IMR-90 (cell line): ENCODE data around the gene CHD6. TPM values are rescaled to one million over a fixed set of nuclear protein-coding genes. Genes with fewer than 3 reads are reported as not detected.

Experiments used
- ATAC-seq: fragments of 200-7000 bp; cut with Tn5 transposase; 2 replicates; pipeline ENCODE4 v1.9.1; 2020; ENCODE audit warnings: low read depth, mild to moderate bottlenecking, moderate library complexity
- BruUV-seq: library from RNA; stranded (reverse); fragments of 400-500 nt; replicated peaks from 2 replicates; lab custom pipeline; 2021; lab: Mats Ljungman, UMichigan
- CTCF ChIA-PET: fragments of 300-600 bp; formaldehyde crosslinking; extraction: SDS; loops from one replicate; lab custom pipeline; 2021; ENCODE audit warnings: antibody characterized with exemption; lab: Yijun Ruan, JAX
- POLR2A ChIA-PET: fragments of 300-600 bp; sonication (Branson Sonifier 250); formaldehyde crosslinking; loops from one replicate; lab custom pipeline; 2022; ENCODE audit warnings: antibody characterized with exemption; ENCODE audit not compliant: unreplicated experiment; lab: Charles Lee
- DNase-seq: peaks from one replicate; pipeline ENCODE4 v3.0.0; 2013
- H2AFZ ChIP-seq: replicated peaks from 2 replicates; pipeline ENCODE3; 2013; ENCODE audit warnings: low read length, mild to moderate bottlenecking; ENCODE audit not compliant: poor library complexity
- H2AK5ac ChIP-seq: 2 replicates; pipeline ENCODE4 v1.6.1; 2013; ENCODE audit warnings: low read depth, low read length, inconsistent platforms
- H2AK9ac ChIP-seq: replicated peaks from 2 replicates; pipeline ENCODE3; 2013; ENCODE audit warnings: mild to moderate bottlenecking, low read depth, low read length, moderate library complexity; ENCODE audit not compliant: poor library complexity
- H2BK120ac ChIP-seq: 2 replicates; pipeline ENCODE4 v1.6.1; 2013; ENCODE audit warnings: low read depth, low read length, inconsistent platforms
- H2BK15ac ChIP-seq: 3 replicates; pipeline ENCODE4 v1.6.1; 2013; ENCODE audit warnings: low read depth, low read length, inconsistent platforms
- H2BK20ac ChIP-seq: 2 replicates; pipeline ENCODE4 v1.6.1; 2013; ENCODE audit warnings: low read depth, mild to moderate bottlenecking, inconsistent platforms, low read length, moderate library complexity
- H2BK5ac ChIP-seq: 2 replicates; pipeline ENCODE4 v1.6.1; 2013; ENCODE audit warnings: mild to moderate bottlenecking, low read depth, low read length, inconsistent platforms; ENCODE audit not compliant: poor library complexity, severe bottlenecking
- H3K14ac ChIP-seq: replicated peaks from 2 replicates; pipeline ENCODE4 v1.6.1; 2013; ENCODE audit warnings: low read depth, low read length, inconsistent platforms
- H3K18ac ChIP-seq: 2 replicates; pipeline ENCODE4 v1.6.1; 2013; ENCODE audit warnings: low read depth, low read length, control low read depth
- H3K23ac ChIP-seq: 2 replicates; pipeline ENCODE4 v1.6.1; 2013; ENCODE audit warnings: low read depth, low read length, inconsistent platforms
- H3K27ac ChIP-seq: 2 replicates; pipeline ENCODE4 v1.5.1; 2013; ENCODE audit warnings: mild to moderate bottlenecking, control low read depth, low read length; ENCODE audit not compliant: insufficient read depth
- H3K27me3 ChIP-seq: 2 replicates; pipeline ENCODE4 v1.6.1; 2013; ENCODE audit warnings: low read length; ENCODE audit not compliant: control insufficient read depth, insufficient read depth
- H3K36me3 ChIP-seq: 2 replicates; pipeline ENCODE4 v1.6.1; 2013; ENCODE audit warnings: low read length, mixed read lengths; ENCODE audit not compliant: control insufficient read depth, insufficient read depth
- H3K4ac ChIP-seq: 2 replicates; pipeline ENCODE4 v1.6.1; 2013; ENCODE audit warnings: low read depth, low read length, inconsistent platforms
- H3K4me1 ChIP-seq: 2 replicates; pipeline ENCODE4 v1.6.1; 2013; ENCODE audit warnings: low read length, mixed read lengths; ENCODE audit not compliant: control insufficient read depth, insufficient read depth
- H3K4me2 ChIP-seq: 2 replicates; pipeline ENCODE4 v1.6.1; 2013; ENCODE audit warnings: low read depth, mild to moderate bottlenecking, control low read depth, low read length, moderate library complexity
- H3K4me3 ChIP-seq: 2 replicates; pipeline ENCODE4 v1.5.1; 2013; ENCODE audit warnings: low read depth, mild to moderate bottlenecking, control low read depth, low read length, moderate library complexity; ENCODE audit not compliant: insufficient read depth
- H3K56ac ChIP-seq: 2 replicates; pipeline ENCODE4 v1.6.1; 2013; ENCODE audit warnings: low read length, inconsistent platforms; ENCODE audit not compliant: insufficient read depth; ENCODE audit errors: extremely low read depth
- H3K79me1 ChIP-seq, 2 experiments: 2 replicates each; pipeline ENCODE4 v1.6.1; 2013; ENCODE audit warnings: low read length in 2 of 2, inconsistent platforms in 1 of 2, low read depth in 1 of 2
- H3K9ac ChIP-seq: 2 replicates; pipeline ENCODE4 v1.6.1; 2013; ENCODE audit warnings: low read depth, low read length, control low read depth
- H3K9me1 ChIP-seq: 2 replicates; pipeline ENCODE4 v1.6.1; 2013; ENCODE audit warnings: low read length, inconsistent platforms; ENCODE audit not compliant: insufficient read depth
- H3K9me3 ChIP-seq: 2 replicates; pipeline ENCODE4 v1.6.1; 2013; ENCODE audit warnings: low read length; ENCODE audit not compliant: control insufficient read depth, insufficient read depth
- H4K20me1 ChIP-seq: 2 replicates; pipeline ENCODE4 v1.6.1; 2013; ENCODE audit warnings: low read length, inconsistent platforms; ENCODE audit not compliant: insufficient read depth
- H4K5ac ChIP-seq: 2 replicates; pipeline ENCODE4 v1.6.1; 2013; ENCODE audit warnings: mild to moderate bottlenecking, low read depth, low read length, control low read depth
- H4K8ac ChIP-seq, 2 experiments: 2 replicates each; pipeline ENCODE4 v1.6.1; 2013; ENCODE audit warnings: low read depth in 2 of 2, low read length in 2 of 2, control low read depth in 1 of 2, inconsistent platforms in 1 of 2
- H4K91ac ChIP-seq: 2 replicates; pipeline ENCODE4 v1.6.1; 2013; ENCODE audit warnings: low read depth, low read length, inconsistent platforms; ENCODE audit not compliant: insufficient read depth
- BHLHE40 ChIP-seq: fragments of 150-350 bp; IDR thresholded peaks from 2 replicates; pipeline ENCODE4 v1.6.1; 2016; ENCODE audit warnings: mild to moderate bottlenecking, low read depth, low read length
- CEBPB ChIP-seq: IDR thresholded peaks from 2 replicates; pipeline ENCODE4 v1.6.1; 2012; ENCODE audit warnings: low read depth, low read length, improper control_type of control experiment
- CHD1 ChIP-seq: IDR thresholded peaks from 2 replicates; pipeline ENCODE4 v1.6.1; 2012; ENCODE audit warnings: low read depth, low read length, improper control_type of control experiment
- FOS ChIP-seq: fragments of 150-350 bp; IDR thresholded peaks from 2 replicates; pipeline ENCODE4 v1.6.1; 2016; ENCODE audit warnings: low read depth, low read length
- MAFK ChIP-seq: IDR thresholded peaks from 2 replicates; pipeline ENCODE4 v1.6.1; 2012; ENCODE audit warnings: low read depth, low read length, improper control_type of control experiment
- MAZ ChIP-seq: IDR thresholded peaks from 2 replicates; pipeline ENCODE4 v1.6.1; 2012; ENCODE audit warnings: low read depth, mild to moderate bottlenecking, low read length, improper control_type of control experiment, moderate library complexity, borderline replicate concordance
- MXI1 ChIP-seq: IDR thresholded peaks from 2 replicates; pipeline ENCODE4 v1.6.1; 2012; ENCODE audit warnings: low read depth, mild to moderate bottlenecking, low read length, moderate library complexity, borderline replicate concordance
- NFE2L2 ChIP-seq: fragments of 150-350 bp; IDR thresholded peaks from 2 replicates; pipeline ENCODE4 v1.6.1; 2016; ENCODE audit warnings: low read depth, mild to moderate bottlenecking, low read length
- POLR2A ChIP-seq: IDR thresholded peaks from 2 replicates; pipeline ENCODE4 v1.6.1; 2012; ENCODE audit warnings: mild to moderate bottlenecking, low read depth, low read length
- RAD21 ChIP-seq: IDR thresholded peaks from 2 replicates; pipeline ENCODE4 v1.6.1; 2012; ENCODE audit warnings: low read length, improper control_type of control experiment
- RCOR1 ChIP-seq: IDR thresholded peaks from 2 replicates; pipeline ENCODE4 v1.6.1; 2012; ENCODE audit warnings: mild to moderate bottlenecking, low read length, improper control_type of control experiment; ENCODE audit not compliant: insufficient replicate concordance
- RFX5 ChIP-seq: IDR thresholded peaks from 2 replicates; pipeline ENCODE4 v1.8.0; 2012; ENCODE audit warnings: low read depth, mild to moderate bottlenecking, low read length, moderate library complexity
- SMC3 ChIP-seq: fragments of 150-350 bp; IDR thresholded peaks from 2 replicates; pipeline ENCODE4 v1.6.1; 2016; ENCODE audit warnings: low read depth, mild to moderate bottlenecking, antibody characterized with exemption, low read length, moderate library complexity
- WGBS, 2 experiments: methylation state at CpG; one replicate each; pipeline versions ENCODE4 v1.1.5 to v1.1.7; 2013; ENCODE audit warnings: missing lambda C conversion rate in 2 of 2; ENCODE audit not compliant: insufficient read length in 1 of 2; ENCODE audit errors: extremely low coverage in 2 of 2; 5-methylcytosine and 5-hydroxymethylcytosine counted together
- dilution Hi-C: fragments of 300-500 bp; cut with HindIII; formaldehyde crosslinking; loops from one replicate; pipeline ENCODE4 v1.14.3; 2018; ENCODE audit warnings: low sequenced_read_pairs; ENCODE audit not compliant: unreplicated experiment
- in situ Hi-C: fragments of 300-500 bp; cut with MboI; formaldehyde crosslinking; loops from 3 replicates; pipeline ENCODE4 v1.14.3; 2019; ENCODE audit warnings: low sequenced_read_pairs, inconsistent platforms, mixed read lengths
- intact Hi-C: fragments of 100-400 bp; cut with micrococcal nuclease; formaldehyde crosslinking; loops from 2 replicates; pipeline ENCODE4 v1.10.0; 2022
- polyA plus RNA-seq, 3 experiments: library from polyadenylated mRNA; depleted of rRNA; stranded (reverse); fragments of >200 nt; gene quantifications; 2 replicates each; pipeline ENCODE4 v1.2.3, GENCODE V29; 2012; ENCODE audit warnings: low replicate concordance in 1 of 3
- total RNA-seq: library from RNA; depleted of rRNA; stranded (reverse); fragments of >200 nt; gene quantifications from 2 replicates; pipeline ENCODE4 v1.2.3, GENCODE V29; 2012
- TF ChIP-seq, protein P1 (sequence below): fragments of 150-350 bp; IDR thresholded peaks from 2 replicates; pipeline ENCODE4 v1.6.1; 2016; ENCODE audit warnings: low read depth, mild to moderate bottlenecking, low read length, moderate library complexity, borderline replicate concordance
- TF ChIP-seq, protein P2 (sequence below): fragments of 150-350 bp; IDR thresholded peaks from 2 replicates; pipeline ENCODE4 v1.6.1; 2017; ENCODE audit warnings: mild to moderate bottlenecking, antibody characterized with exemption, low read length, low read depth
- TF ChIP-seq, protein P3 (sequence below): conservative IDR thresholded peaks from 2 replicates; pipeline ENCODE4 v1.5.1; 2012; ENCODE audit warnings: mild to moderate bottlenecking, low read depth, low read length, improper control_type of control experiment

The CHD6 gene
- total and polyA plus RNA-seq, 2 of the 4 experiments (the other 2 are of a cell fraction) = 8.8 to 26.7 TPM

DNA sequence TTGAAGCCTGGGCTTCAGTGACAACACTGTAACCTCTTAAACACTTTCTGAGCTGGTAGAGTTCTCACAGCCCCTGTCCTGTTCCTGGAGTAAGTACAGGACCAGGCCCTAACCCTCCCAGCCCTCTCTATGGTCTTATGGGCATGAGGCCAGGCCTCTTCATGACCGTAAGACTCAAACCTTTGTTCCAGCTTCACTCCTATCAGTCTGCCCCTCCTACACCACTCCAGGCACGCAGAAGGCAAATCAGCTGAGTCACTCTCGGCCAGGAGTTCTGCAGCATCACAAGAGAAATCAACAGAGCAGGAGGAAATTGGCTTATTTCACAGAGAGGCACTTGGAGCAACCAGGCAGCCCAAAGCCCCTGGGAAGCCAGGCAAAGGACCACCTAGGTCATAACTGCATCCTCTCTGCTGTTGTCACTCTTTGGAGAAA is 25.3 kb upstream of the CHD6 start:
- TF ChIP-seq CEBPB (no peak), SMC3 (no peak), FOS (no peak), BHLHE40 (no peak), RCOR1 (no peak), RAD21 (no peak), MAZ (peak; percentile 33; the same call in 1 of the 2 replicates), NFE2L2 (peak; percentile 96), CHD1 (no peak), RFX5 (no peak), POLR2A (no peak), MXI1 (no peak), MAFK (peak; percentile 42; the same call in 1 of the 2 replicates)
- TF ChIP-seq, protein P1, sequence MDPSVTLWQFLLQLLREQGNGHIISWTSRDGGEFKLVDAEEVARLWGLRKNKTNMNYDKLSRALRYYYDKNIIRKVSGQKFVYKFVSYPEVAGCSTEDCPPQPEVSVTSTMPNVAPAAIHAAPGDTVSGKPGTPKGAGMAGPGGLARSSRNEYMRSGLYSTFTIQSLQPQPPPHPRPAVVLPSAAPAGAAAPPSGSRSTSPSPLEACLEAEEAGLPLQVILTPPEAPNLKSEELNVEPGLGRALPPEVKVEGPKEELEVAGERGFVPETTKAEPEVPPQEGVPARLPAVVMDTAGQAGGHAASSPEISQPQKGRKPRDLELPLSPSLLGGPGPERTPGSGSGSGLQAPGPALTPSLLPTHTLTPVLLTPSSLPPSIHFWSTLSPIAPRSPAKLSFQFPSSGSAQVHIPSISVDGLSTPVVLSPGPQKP = no peak
- TF ChIP-seq, protein P2, sequence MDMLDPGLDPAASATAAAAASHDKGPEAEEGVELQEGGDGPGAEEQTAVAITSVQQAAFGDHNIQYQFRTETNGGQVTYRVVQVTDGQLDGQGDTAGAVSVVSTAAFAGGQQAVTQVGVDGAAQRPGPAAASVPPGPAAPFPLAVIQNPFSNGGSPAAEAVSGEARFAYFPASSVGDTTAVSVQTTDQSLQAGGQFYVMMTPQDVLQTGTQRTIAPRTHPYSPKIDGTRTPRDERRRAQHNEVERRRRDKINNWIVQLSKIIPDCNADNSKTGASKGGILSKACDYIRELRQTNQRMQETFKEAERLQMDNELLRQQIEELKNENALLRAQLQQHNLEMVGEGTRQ = no peak
- TF ChIP-seq, protein P3, sequence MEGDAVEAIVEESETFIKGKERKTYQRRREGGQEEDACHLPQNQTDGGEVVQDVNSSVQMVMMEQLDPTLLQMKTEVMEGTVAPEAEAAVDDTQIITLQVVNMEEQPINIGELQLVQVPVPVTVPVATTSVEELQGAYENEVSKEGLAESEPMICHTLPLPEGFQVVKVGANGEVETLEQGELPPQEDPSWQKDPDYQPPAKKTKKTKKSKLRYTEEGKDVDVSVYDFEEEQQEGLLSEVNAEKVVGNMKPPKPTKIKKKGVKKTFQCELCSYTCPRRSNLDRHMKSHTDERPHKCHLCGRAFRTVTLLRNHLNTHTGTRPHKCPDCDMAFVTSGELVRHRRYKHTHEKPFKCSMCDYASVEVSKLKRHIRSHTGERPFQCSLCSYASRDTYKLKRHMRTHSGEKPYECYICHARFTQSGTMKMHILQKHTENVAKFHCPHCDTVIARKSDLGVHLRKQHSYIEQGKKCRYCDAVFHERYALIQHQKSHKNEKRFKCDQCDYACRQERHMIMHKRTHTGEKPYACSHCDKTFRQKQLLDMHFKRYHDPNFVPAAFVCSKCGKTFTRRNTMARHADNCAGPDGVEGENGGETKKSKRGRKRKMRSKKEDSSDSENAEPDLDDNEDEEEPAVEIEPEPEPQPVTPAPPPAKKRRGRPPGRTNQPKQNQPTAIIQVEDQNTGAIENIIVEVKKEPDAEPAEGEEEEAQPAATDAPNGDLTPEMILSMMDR = no peak
- Histone ChIP-seq H3K27me3 (peaks cover 9% of the 10 kb centered on the region), H2BK15ac (0 out of 3 replicates have a peak overlapping the region, but pooled peaks have one; percentile 53), H3K36me3 (no peaks in the 10 kb centered on the region), H2AK5ac (no peak overlapping the region), H3K27ac (no peak overlapping the region), H3K23ac (no peak overlapping the region), H2AFZ (peak overlapping the region; percentile 68), H3K79me1 (no peaks in the 10 kb centered on the region), H3K14ac (no peak overlapping the region), H4K91ac (peak overlapping the region; percentile 31; the same call in 1 of the 2 replicates), H3K4me1 (peaks cover 5% of the 10 kb centered on the region), H3K4me3 (no peak overlapping the region), H4K5ac (peak overlapping the region; percentile 49), H4K20me1 (no peaks in the 10 kb centered on the region), H3K9me1 (no peaks in the 10 kb centered on the region; the same call in 1 of the 2 replicates), H3K18ac (peak overlapping the region; percentile 88), H2BK20ac (peak overlapping the region; percentile 39; the same call in 1 of the 2 replicates), H3K9ac (0 out of 2 replicates have a peak overlapping the region, but pooled peaks have one; percentile 9), H3K56ac (no peak overlapping the region), H2BK120ac (peak overlapping the region; percentile 16; the same call in 1 of the 2 replicates), H3K4me2 (0 out of 2 replicates have a peak overlapping the region, but pooled peaks have one; percentile 32), H2AK9ac (no peak overlapping the region), H2BK5ac (no peak overlapping the region), H3K4ac (no peak overlapping the region; the same call in 1 of the 2 replicates), H3K9me3 (no peaks in the 10 kb centered on the region), H4K8ac (peak overlapping the region; percentile 31 to 32; a peak in 2 of 4 replicates)
- DNase-seq (peak; percentile 80), ATAC-seq (peak; percentile 88)
- no CpG with 5 or more reads among the region's 3 CpGs for WGBS, 2 experiments
- ChIA-PET CTCF (no interaction called here), POLR2A (no interaction called here)
- intact Hi-C loops (no loop called here), dilution Hi-C loops (no loop called here), in situ Hi-C loops (no loop called here)
- no TSS peak for BruUV-seq
